Hepatic stellate cell (primary cell): ENCODE measurements around the gene CDCA7.
A peak's percentile ranks its signal among the peaks of the same experiment; 100 is the strongest.
"Not testable (repeated sequence)": the region's sequence is repeated elsewhere in the genome, so short reads cannot be mapped to it uniquely, and the experiment has no call there.

Experiments
- DNase-seq: peaks from one replicate; pipeline ENCODE4 v3.0.0; 2011; ENCODE audit warnings: low spot score

Gene CDCA7

GRCh38 chr2:173354582-173355131, at the start of gene CDCA7:
CDCA7 (plus strand) TSS chr2:173354872; CDS start chr2:173354964, 92 bp downstream.
- peak; percentile 44 for DNase-seq

DNA sequence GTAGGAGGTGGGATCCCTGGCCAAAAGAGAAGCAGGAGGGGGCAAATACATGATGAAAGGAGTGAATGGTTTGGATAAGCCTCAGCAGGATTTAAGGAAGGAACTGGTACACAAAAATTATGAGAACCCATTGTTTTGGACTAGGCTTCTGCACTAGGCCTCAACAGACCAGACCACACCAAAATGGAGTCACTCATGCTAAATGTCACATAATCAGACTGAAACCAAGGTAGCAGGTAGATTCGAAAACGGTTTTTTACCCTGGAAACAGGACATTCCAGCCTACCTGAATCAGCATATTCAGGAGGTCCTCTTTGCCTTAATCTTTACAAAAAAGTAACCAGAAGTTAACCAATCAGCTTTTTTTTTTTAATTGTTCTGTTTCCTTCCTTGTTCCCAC, 49.4 kb upstream of the CDCA7 start:
- DNase-seq, result no peak

GRCh38 chr2:173307293-173307692, 47.4 kb upstream of the CDCA7 start:
- DNase-seq, result no peak

GRCh38 chr2:173309370-173309769, 45.3 kb upstream of the CDCA7 start:
- DNase-seq, result not testable (repeated sequence)

- DNase-seq, result no peak
These were observed 42.6 kb upstream of the CDCA7 start for GRCh38 chr2:173311844-173312606.

GRCh38 chr2:173323371-173323770, 31.3 kb upstream of the CDCA7 start:
- DNase-seq, result no peak

DNA sequence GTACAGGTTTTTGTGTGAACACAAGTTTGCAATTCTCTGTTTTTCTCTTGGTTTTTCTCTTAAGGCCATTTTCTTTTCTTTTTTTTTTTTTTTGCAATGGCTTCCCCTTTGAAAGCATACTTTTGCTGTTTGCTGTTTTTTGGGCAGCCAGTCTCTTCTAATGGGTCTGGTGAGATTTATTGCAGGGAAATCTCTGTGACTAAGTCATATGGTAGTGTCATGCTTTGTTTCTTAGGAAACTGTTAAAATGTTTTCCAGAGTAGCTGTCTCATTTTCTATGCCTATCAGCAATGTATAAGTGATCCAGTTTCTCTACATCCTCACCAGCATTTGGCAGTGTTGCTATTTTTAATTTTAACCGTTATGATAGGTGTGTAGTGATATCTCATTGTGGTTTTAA, 27.9 kb upstream of the CDCA7 start:
- DNase-seq, result no peak

DNA sequence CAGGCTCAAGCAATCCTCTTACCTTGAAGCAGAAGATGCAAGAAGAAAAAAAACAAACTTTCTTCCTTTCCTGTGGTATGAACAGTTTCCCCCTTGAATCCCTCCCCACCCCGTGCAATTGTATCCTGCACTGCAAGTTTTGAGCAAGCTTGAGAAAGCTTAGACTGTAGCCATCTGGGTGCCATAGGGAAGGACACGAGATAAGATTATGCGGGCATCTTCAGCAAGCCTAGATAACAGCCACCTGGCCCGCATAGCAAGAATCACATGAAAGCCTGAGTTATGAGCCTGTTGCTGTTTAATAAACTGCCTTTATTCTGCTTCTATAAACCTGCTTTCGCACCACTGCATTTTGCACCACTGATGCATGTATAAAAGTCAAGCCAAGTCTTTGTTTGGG, 27.3 kb upstream of the CDCA7 start:
- no peak for DNase-seq

GRCh38 chr2:173333003-173333402, 21.7 kb upstream of the CDCA7 start:
- not testable (repeated sequence) for DNase-seq

DNA sequence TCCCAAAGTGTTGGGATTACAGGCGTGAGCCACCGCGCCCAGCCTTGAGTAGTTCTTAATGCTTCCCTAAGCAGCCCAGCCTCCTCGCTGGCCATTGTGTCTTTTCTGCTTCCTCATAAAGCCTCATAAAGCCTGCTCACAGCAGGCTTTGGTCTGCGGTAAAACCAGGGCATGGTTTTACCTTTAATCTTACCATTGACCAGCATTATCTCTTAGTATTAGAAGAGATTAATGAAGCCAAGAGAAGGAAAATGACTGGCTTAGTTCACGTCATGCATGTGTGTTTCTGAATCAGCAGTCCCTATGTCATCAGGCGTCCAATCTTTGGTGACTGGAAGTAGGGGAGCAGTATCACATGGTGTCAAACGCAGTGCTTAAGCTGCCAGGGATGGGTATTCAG, 14.9 kb upstream of the CDCA7 start:
- no peak for DNase-seq

DNA sequence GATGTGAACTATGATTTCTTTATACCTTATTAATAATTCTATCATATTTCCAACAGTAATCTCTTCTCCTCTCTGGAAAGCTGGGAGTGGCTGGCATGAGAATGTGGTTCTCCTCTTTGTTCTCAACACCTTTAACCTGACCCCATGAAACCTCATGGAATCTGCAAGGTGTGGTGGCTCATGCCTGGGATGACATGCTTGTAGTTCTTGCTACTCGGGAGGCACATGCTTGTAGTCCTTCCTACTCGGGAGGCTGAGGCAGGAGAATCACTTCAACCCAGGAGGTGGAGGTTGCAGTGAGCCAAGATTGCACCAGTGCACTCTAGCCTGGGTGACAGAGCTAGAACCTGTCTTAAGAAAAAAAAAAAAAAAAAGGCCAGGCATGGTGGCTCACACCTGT, 10.8 kb upstream of the CDCA7 start:
- DNase-seq, result no peak

GRCh38 chr2:173346035-173346434, 8.6 kb upstream of the CDCA7 start:
- DNase-seq, result no peak

- no peak for DNase-seq
These were observed 7.1 kb upstream of the CDCA7 start for GRCh38 chr2:173347305-173348168.

DNA sequence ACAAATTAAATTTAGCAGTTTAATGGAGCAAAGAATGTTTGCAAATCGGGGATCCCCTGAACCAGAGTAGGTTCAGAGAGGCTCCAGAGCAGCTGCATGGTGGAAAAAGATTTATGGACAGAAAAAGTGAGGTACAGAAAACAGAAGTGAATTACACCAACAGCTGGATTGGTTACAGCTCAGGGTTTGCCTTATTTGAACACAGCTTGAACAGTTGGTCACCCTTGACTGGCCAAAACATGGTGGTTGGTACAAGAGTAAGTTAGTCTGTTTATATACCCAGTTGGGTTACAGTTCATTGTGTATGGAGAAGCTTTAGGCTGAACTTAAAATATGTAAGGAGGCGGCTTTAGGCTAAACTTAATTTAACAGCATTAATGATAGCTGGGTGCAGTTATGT, 5.4 kb upstream of the CDCA7 start:
- DNase-seq, result no peak

DNA sequence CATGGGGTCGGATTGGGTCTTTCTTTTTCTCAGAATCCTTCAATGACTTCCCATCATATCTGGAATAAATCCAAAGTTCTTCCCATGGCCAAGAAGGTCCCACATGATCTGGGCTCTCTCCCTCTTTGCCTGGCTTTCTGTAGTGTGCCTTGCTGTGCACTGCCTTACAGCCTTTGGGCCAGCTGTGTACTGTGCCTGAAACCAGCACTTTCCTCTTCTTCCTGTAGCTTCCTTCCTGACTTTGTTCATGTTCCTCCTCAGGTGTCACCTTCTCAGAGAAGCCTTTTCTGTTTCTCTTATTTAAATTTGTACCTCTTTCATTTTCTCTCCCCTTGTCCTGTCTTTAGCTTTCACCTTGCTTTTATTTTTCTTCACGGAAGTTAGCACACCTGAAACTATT, 4.3 kb upstream of the CDCA7 start:
- DNase-seq, result no peak

GRCh38 chr2:173351879-173352278, 2.8 kb upstream of the CDCA7 start:
- no peak for DNase-seq

- DNase-seq, result no peak
These were observed 1.1 kb upstream of the CDCA7 start for GRCh38 chr2:173353556-173353955.

- DNase-seq, result no peak
These were observed 545 bp upstream of the CDCA7 start for GRCh38 chr2:173354073-173354581.

- DNase-seq, result peak; percentile 58
These were observed 627 bp downstream of the CDCA7 start for GRCh38 chr2:173355132-173355865.

GRCh38 chr2:173355866-173356508, 1.3 kb downstream of the CDCA7 start:
- no peak for DNase-seq

DNA sequence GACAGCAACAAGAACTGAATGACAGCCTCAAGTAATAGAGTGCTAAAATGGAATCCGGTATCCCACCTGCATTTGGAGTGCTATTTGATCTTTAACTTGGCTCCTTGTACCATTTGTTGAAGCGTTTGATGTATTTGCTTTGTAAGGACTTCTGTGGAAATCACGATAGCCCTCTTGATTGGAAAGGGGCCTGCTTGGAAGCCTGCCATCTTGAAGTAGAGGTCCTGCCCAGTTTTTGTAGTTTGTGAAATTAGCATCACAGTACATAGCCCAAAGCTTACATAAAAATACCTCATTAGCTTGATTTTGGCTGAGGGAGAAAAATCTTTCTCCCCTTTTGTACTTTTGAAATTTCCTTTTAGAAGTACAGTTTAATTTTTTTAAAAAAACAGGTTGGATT, 2.7 kb downstream of the CDCA7 start:
- DNase-seq, result no peak

DNA sequence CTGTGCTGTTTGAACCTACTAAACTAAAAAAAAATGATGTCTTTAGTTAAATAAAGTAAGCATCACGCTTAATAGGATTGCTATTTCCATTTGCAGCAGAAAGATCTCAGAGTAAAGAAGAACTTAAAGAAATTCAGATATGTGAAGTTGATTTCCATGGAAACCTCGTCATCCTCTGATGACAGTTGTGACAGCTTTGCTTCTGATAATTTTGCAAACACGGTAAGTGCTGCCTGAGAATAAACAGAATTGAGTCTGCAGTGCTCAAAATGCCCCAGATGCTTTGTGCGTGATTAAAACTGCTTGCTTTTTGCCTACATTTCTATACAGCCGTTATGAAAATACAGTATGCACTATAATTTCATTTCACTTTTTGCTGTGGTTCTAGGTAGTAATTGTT, 3.9 kb downstream of the CDCA7 start:
- DNase-seq, result no peak
